ENCODE results near the gene SAG.

Gene SAG

GRCh38 chr2:233384811-233385488 lies 77.3 kb downstream of the SAG start:
- DNase-seq: no peak

GRCh38 chr2:233385489-233386044 lies 78.0 kb downstream of the SAG start:
- no peak for DNase-seq

GRCh38 chr2:233386382-233387041 lies 78.9 kb downstream of the SAG start:
- DNase-seq: no peak

GRCh38 chr2:233387225-233387624 lies 79.6 kb downstream of the SAG start:
- no peak for DNase-seq

GRCh38 chr2:233387667-233388528 lies 80.3 kb downstream of the SAG start:
- no peak for DNase-seq

GRCh38 chr2:233389601-233390125 lies 82.0 kb downstream of the SAG start:
- no peak for DNase-seq

- no peak for DNase-seq
These were observed 88.1 kb downstream of the SAG start for GRCh38 chr2:233395687-233396086.

Measured in NCI-H526 (cell line).